GM20000 (cell line): Measurements from ENCODE around the gene VGLL4.
A peak's percentile ranks its signal among the peaks of the same experiment; 100 is the strongest.

Experiments
- DNase-seq: peaks from one replicate; pipeline ENCODE4 v3.0.0; 2012; ENCODE audit warnings: low spot score
- CTCF ChIP-seq: IDR thresholded peaks from 2 replicates; pipeline ENCODE4 v1.5.1; 2012; ENCODE audit warnings: mild to moderate bottlenecking, control low read depth; ENCODE audit errors: extremely low read depth, missing control alignments

Gene VGLL4

GRCh38 chr3:11563159-11563864 is 80.4 kb downstream of the VGLL4 start:
- DNase-seq: peak; percentile 36
- TF ChIP-seq CTCF: no peak

GRCh38 chr3:11562277-11562881 is 81.3 kb downstream of the VGLL4 start:
- TF ChIP-seq CTCF: no peak
- DNase-seq: no peak

GRCh38 chr3:11560746-11561145 is 83.0 kb downstream of the VGLL4 start:
- no peak for DNase-seq
- TF ChIP-seq CTCF: no peak

GRCh38 chr3:11559816-11560633 is 83.7 kb downstream of the VGLL4 start:
- DNase-seq: no peak
- no peak for TF ChIP-seq CTCF

- no peak for DNase-seq
- TF ChIP-seq CTCF: no peak
These were observed 84.5 kb downstream of the VGLL4 start for GRCh38 chr3:11558918-11559815.

GRCh38 chr3:11558411-11558903 is 85.3 kb downstream of the VGLL4 start:
- TF ChIP-seq CTCF: no peak
- no peak for DNase-seq
